Astrocyte of the spinal cord (primary cell): Measurements from ENCODE around the gene MNDA.

ENCODE experiments used
- DNase-seq: peaks from one replicate; pipeline ENCODE4 v3.0.0; 2011; ENCODE audit warnings: low read depth, low spot score
- H3K4me3 ChIP-seq: 2 replicates; pipeline ENCODE4 v1.5.1; 2011; ENCODE audit warnings: low read depth, mild to moderate bottlenecking, low read length, moderate library complexity
- CTCF ChIP-seq: IDR thresholded peaks from 2 replicates; pipeline ENCODE4 v1.5.1; 2012; ENCODE audit warnings: low read depth, mild to moderate bottlenecking, low read length, inconsistent platforms
- in situ Hi-C: cut with HindIII; loops from 2 replicates; pipeline ENCODE4 v1.10.0; 2017; ENCODE audit warnings: low sequenced_read_pairs

Gene MNDA

DNA sequence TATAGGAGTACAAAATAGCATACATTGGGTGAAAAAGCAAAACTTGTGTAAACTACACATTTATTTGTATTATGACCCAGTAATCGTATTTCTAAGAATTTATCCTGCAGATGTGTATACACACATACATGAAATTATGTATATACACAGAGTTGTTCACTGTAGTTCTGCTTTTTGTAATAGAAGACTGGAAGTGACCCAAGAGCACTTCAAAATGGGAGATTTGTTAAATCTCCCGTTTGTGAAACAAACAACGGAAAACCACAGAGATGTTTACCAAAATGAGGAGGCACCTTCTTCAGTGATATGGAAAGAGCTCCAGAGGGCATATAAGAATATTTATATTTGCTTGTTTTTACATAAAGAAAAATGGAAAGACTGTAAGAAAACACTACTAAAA, 18.0 kb upstream of the MNDA start:
- in situ Hi-C loops = no loop called here
- no peak overlapping the region for H3K4me3 ChIP-seq

DNA sequence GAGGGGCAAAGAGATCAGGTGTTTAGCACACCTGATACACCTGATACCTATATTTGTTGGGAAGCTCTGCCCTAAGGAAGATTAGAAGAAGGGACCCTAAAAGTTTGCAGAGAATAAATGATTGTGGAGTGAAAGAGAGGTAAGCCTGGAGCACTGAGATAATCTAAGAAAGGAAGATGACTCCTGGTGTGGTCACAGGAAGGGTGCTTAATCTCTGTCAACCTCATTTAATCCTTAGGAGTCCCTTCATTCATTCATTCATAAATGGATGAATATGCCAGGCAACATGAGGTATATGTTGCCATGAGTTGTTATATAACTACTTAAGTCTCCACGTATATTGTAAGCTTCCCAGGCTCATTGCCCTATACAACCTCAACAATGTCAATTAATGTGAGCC, 16.2 kb upstream of the MNDA start:
- no peak overlapping the region for H3K4me3 ChIP-seq
- DNase-seq = no peak
- no peak for TF ChIP-seq CTCF
- in situ Hi-C loops = no loop called here

More for the DNA sequence above, 18.0 kb upstream of the MNDA start:
- DNase-seq = no peak
- TF ChIP-seq CTCF = no peak

DNA sequence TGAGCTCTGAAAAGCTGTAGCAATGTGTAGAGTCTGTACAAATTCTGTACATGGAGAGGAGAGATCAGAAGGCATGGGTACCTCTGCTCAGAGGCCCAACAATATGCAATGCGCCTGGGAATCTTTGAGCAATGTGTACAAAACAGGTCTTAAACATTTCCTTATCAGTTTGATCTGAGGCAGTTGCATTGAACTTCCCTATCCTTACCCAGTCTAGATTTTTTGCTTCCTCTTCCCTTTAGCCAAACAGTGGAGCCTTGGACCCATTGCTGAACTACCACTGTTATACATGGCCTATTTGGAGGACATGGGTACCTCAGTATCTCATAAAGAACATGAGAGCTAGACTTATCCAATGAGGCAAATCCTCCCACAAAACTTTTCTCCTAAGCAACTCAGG, 12.6 kb upstream of the MNDA start:
- in situ Hi-C loops = no loop called here
- no peak for DNase-seq
- H3K4me3 ChIP-seq = no peak overlapping the region
- TF ChIP-seq CTCF = no peak

GRCh38 chr1:158818975-158819431, 12.1 kb upstream of the MNDA start:
- no peak overlapping the region for H3K4me3 ChIP-seq
- DNase-seq = no peak
- no peak for TF ChIP-seq CTCF
- in situ Hi-C loops = no loop called here

GRCh38 chr1:158819461-158820443, 11.4 kb upstream of the MNDA start:
- DNase-seq = no peak
- in situ Hi-C loops = no loop called here
- TF ChIP-seq CTCF = no peak
- H3K4me3 ChIP-seq = no peak overlapping the region

DNA sequence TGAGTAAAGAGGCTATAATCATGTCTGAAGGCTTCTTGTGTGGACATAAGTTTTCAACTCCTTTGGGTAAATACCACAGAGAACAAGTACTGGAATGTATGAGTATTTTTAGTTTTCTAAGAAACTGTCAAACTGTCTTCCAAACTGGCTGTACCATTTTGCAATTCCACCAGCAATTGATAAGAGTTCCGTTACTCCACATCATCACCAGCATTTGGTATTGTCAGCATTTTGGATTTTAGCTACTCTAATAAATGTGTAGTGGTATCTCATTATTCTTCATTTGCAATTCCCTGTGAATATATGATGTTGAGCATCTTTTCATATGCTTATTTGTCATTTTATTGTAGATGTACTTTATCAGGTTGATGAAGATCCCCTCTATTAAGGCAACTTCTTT, 9.4 kb upstream of the MNDA start:
- no peak for TF ChIP-seq CTCF
- no peak overlapping the region for H3K4me3 ChIP-seq
- in situ Hi-C loops = no loop called here
- no peak for DNase-seq
